HG02973 (cell line): ENCODE measurements around the gene CSGALNACT2.
A peak's percentile ranks its signal among the peaks of the same experiment; 100 is the strongest.
"Not testable (repeated sequence)": the region's sequence is repeated elsewhere in the genome, so short reads cannot be mapped to it uniquely, and the experiment has no call there.

Experiments
- ATAC-seq: cut with Tn5 transposase; IDR thresholded peaks from one replicate; pipeline ENCODE4 v1.9.1; 2021; ENCODE audit warnings: moderate library complexity; ENCODE audit not compliant: unreplicated experiment

The CSGALNACT2 gene

DNA sequence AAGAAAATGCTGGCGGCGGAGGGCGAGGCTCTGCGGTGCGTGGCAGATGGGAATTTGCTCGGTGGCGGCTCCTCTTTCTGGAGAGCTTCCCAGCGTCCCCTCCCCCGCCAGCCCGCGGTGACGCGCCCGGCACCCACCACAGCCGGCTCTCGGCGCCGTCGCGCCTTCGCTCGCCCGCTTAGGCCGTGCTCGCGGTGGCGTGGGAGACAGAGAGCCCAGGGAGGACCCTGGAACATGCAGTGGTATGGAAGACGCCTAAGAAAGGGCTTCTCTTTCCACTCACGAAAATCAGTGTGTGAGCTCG, 576 bp upstream of the CSGALNACT2 start:
- ATAC-seq = peak; percentile 6

DNA sequence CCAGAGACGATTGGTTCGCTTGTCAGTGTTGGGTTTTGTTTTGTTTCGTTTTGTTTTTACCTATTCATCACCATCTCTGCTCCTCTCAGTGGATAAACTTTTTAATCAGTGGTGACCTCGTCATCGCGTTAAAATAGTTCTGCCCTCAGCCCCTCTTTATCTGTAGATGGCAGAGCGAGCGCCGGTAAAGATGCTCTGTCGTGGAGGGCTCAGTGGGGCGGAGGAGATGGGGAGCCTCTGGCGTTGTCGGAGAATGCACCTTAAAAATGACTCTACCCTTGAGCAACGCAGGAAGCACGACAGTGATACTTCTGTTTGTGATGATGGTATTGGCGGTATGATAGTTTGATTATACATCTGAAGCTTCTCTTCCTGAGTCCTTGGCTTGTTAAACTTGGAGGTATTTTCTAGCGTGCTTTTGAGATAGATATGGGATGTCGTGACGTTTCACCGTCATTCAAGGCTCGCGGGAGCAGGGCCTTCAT, 554 bp downstream of the CSGALNACT2 start:
- ATAC-seq = peak; percentile 32

DNA sequence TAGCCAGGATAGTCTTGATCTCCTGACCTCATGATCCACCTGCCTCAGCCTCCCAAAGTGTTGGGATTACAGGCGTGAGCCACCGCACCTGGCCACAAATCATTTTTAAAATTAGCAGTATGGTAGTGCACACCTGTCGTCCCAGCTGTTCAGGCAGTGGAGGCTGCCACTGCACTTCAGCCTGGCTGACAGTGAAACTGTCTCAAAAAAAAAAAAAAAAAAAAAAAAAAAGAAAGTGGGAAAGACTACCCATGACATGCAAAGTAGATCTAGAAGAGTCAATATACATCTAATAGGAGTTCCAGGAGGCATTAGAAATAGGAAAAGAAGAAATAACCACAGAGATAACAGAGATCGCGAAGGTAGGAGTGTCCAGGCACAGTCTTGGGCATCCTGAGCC, 3.2 kb downstream of the CSGALNACT2 start:
- ATAC-seq = no peak

DNA sequence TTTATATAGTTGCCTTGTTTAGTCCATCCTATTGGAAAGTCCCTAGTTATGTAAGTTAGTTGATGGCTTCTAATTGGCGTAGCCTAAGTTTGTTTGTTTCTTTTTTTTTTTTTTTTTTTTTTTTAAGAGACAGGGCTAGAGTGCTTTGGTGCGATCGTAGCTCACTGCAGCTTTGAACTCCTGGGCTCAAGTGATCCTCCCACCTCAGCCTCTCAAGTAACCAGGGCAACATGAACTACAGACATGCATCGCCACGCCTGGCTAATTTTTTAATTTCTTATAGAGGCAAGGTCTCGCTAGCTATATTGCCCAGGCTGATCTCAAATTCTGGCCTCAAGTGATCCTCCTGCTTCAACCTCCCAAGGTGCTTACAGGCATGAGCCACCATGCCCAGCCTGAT, 7.1 kb downstream of the CSGALNACT2 start:
- no peak for ATAC-seq

DNA sequence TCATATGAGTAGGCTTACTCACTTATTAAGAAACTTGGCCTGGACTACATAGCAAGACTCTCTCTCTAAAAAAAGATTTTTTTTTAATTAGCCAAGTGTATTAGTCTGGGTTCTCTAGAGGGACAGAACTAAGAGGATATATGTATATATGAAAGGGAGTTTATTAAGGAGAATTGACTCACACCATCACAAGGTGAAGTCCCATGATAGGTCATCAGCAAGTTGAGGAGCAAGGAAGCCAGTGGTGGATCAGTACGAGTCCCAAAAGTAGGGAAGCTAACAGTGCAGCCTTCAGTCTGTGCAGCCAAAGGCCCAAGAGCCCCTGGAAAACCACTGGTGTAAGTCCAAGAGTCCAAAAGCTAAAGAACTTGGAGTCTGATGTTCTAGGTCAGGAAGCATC, 7.7 kb downstream of the CSGALNACT2 start:
- ATAC-seq = not testable (repeated sequence)

DNA sequence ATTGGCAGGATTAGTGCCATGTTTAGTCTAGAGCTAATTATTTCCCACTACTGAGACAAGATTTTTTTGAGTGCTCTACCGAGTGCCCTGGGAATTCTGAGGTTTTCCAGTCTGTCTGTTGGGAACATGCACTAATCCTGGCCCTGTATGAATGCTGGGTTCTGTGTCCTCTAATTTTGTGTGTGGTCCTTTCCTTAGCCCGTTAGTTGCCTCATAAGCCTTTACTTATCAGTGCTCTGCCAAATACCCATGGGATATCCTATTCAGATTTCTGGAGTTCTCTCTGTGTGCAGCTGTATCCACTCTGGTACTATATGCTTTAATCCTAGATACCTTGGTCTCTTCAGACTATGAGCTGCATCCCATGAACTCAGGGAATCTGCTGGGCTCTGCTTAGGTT, 13.1 kb downstream of the CSGALNACT2 start:
- no peak for ATAC-seq

DNA sequence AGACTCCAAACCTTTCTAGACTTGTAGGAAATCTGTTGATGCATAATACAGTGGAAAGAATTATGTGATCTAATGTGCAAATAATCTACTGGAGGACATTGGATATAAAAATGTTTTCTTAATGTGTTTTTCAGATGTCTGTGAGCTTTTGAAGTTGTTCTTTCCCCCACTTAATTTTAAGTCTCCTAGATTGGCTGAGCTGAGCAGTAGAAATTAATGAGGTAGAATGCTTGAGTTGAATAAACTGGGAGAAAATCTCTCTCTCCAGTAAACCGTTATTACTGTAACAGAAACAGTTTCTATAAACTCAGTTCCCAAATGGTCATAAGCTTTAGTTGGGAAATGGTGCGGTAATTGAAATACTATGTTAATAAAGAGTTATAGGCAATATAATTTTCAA, 15.7 kb downstream of the CSGALNACT2 start:
- ATAC-seq = no peak

DNA sequence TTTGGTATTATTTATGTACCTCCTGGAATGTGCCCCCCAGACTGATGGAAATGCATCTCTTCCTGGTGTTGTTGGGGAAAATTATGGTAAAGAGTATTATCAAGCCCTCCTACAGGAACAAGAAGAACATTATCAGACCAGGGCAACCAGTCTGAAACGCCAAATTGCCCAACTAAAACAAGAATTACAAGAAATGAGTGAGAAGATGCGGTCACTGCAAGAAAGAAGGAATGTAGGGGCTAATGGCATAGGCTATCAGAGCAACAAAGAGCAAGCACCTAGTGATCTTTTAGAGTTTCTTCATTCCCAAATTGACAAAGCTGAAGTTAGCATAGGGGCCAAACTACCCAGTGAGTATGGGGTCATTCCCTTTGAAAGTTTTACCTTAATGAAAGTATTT, 17.0 kb downstream of the CSGALNACT2 start:
- no peak for ATAC-seq

DNA sequence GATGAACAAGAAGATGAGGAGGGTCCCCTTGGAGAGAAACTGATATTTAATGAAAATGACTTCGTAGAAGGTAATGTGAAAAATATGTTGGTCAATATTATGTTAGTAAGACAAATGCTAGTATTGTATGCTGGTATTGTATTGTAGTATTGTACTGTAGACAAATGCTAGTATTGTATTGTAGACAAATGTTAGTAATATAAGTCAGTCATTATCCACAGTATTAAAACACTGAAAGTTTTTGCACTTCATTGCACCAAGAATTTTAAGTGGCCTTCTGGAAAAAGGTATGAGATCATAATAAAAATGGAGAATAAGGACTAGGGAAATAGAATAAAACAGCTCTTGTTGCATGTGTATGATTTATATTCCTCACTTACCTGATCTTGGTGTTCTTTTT, 17.5 kb downstream of the CSGALNACT2 start:
- no peak for ATAC-seq

DNA sequence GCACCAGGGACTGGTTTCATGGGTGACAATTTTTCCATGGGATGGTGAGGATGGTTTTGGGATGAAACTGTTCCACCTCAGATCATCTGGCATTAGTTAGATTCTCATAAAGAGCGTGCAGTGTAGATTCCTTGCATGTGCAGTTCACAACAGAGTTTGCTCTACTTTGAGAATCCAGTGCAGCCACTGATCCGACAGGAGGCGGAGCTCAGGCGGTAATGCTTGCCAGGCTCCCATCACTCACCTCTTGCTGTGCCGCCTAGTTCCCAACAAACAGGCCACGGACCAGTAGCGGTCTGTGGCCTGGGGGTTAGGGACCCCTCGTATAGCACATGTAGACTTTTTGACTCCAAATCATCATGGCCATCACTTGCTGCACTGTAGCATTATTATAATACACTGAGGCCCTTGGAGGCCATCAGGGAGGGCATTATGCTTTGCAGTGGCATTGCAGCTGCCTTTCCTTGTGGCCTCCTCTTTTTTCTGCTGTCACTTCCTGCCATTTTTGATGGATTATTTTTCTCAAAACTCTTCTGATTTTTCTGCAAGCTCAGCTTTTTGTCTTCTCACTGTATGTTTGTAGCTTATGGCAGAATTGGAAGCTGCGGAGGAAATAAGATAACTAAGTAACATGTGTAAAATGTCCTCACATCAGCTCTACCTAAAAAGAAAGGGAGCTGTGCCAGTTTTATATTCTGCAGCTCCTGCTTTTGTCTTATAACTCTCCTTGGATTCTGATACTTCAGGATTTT, 18.5 kb downstream of the CSGALNACT2 start:
- no peak for ATAC-seq

DNA sequence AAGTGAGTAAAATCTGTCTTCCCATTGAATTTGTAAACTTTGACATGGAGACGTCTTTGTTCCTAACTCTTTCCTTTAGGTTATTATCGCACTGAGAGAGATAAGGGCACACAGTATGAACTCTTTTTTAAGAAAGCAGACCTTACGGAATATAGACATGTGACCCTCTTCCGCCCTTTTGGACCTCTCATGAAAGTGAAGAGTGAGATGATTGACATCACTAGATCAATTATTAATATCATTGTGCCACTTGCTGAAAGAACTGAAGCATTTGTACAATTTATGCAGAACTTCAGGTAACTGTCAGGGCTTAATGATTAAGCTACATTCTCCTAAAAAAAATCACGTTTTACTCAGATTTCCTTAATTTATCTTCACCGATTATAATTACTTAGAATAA, 20.4 kb downstream of the CSGALNACT2 start:
- no peak for ATAC-seq

DNA sequence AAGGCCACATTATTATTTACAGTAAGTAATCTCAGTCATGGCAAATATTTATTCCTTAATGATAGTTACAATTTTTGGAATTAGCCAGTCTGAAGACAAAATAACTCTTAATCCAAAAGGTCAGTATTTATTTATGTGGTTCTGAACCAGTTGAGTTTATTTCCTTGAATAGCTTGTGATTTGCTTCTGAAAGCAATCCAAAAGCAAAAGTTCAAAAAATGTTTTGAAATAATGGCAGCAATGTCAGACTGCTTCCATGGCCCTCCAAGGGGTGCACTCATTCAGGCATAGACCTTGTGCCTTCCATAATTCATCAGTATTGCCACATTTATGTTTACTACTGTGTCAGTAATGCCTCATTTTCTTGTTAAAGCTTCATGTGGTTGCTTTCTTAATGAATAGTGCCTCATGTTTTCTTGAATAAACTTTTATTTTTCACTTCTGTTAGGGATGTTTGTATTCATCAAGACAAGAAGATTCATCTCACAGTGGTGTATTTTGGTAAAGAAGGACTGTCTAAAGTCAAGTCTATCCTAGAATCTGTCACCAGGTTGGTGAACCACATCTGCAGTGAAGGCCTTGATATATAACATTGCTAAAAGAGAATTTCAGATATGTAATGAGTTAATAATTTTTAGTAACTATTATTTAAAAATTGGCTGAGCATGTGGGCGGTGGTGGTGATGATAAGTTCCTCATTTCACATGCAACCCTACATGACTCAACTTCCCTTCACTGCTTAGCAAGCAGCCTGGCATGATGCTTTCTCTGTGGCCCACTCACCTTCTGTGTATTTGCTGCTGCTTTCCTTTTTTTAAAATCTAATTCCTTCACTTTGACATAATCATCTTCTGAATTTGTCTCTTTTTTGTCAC, 22.0 kb downstream of the CSGALNACT2 start:
- peak; percentile 52 for ATAC-seq

DNA sequence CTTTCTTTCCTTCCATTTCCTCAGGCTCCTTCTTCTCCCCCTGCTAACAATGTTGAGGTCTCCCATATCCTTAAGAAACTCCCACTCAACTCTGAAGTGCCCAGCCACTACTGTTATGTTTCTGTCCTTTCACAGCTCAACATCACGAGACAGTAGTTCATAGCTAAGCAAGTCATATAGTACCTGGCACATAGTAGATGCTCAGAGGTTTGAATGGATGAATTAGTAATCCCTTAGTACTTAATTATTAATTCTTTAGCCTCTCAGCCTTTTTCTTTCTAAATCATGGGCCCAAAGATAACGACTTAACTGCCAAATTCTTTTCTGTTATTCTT, 22.6 kb downstream of the CSGALNACT2 start:
- peak; percentile 88 for ATAC-seq

DNA sequence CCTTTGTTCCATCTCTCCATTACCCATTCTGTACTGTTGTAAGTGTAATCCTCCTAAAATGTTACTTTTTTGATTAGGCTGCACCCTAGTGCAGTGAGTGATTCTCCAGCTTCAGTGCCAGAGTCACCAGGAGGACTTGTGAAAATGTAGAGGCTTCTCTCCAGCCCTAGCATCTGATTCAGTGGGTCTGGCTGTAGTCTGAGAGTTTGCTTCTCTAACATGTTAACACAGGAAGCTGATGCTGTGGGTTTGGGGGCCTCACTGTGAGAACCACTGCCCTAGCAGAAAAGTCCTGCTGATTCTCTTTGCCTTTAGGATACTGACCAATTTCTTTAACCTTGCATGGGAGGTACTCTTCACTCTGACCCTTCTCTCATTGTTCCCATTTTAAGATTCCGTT, 24.4 kb downstream of the CSGALNACT2 start:
- ATAC-seq = no peak

DNA sequence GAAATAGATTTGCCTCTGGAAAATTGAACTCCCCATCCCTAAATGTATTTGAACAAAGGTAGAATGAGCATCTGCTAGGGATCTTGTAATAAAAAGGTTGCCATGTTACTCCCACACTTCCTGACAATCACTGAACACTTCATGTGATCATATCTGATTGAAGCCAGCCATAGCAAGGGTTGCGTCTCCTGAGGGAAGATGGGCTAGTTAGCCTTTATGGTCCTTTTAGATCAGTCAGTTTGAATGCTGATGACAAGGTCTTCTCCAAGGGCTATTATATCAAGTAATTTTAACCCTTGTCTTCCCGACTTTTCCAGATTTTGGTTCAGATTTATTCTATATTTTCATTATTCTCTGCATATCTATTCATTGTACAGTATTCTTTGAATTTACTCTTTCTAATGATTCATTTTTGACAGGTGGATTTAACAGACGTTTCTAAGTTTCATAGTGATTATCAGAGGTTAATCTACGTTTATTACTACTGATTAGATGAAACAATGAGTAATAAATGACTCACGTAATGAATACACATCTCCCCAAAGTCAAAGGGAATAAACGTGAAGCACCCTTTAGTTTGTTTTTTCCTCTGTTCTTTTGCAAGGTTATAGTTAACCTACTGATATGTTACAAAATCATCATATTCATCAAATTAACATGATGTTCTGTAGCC, 28.1 kb downstream of the CSGALNACT2 start:
- no peak for ATAC-seq

DNA sequence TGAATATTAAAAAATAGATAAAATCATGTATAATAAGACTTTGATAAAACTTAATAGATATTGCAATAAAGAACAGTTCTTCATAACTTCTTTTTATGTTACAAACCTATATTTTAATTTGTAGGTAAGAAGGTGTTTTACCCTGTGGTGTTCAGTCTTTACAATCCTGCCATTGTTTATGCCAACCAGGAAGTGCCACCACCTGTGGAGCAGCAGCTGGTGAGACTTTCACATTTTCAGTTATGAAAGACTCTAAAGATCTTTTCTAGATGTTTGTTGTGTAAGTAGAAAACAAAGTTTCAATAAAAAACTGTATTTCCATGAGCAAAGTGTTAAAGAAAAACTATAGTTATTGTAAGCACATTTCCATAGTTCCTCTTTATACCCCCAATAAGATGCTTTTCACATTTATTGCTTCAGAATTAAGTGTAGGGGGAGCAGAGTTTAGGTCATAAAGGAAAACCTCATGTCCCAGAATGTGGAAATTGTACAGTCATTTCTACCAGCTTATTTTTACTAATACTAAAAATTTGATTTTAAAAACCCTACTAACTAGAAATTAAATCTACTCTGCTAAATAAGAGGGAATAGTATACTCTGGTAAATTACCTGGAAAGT, 28.7 kb downstream of the CSGALNACT2 start:
- ATAC-seq = no peak

DNA sequence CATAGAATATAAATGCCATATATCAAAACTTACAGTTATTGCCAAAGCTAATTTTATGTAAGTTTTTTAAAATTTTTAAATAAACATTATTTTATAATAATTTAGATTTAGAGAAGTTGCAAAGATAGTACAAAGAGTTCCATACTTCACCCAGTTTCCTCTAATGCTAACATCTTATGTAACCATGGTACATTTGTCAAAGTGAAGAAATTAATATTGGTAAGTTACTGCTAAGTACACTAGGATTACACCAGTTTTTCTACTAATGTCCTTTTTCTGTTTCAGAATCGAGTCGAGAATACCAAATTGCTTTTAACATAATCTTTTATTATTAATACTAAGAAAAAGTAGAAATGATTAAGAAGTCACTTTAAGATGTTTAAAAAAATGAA, 29.2 kb downstream of the CSGALNACT2 start:
- no peak for ATAC-seq

DNA sequence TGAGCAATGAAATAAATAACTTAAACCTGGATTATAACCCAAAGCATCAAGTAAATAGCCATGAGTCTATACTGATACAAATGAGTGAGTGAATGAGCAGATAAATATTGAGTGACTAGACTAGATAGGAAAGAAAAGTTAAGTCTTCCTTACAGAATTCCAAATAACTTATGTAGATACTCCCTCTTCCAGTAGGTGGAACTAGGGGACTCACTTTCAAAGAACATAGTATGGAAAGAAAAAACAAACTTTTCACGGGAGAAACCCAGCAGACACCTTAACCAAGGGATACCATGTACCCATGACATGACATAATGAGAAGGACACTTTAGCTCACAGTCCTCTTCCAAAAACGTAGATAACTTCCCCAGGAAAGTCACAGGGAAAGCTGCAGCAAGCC, 32.2 kb downstream of the CSGALNACT2 start:
- ATAC-seq = no peak

DNA sequence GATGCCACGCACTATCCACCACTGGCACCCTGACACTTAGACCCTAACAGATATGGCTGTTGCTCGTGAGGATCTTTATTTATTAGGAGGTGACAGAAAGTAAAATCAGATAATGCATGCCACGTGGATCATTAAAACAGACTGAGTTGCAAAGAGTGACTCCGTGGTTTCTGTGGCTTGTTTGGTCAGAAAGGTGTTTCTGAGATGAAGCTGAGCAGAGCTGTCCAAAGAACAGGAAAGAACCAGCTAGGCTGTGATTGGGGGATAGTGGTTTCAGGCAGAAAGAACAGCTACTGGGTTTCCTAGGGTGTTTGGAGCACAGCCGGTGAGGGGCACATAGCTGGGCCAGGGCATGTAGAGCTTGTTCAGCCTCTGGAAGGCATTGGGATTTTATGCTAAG, 34.4 kb downstream of the CSGALNACT2 start:
- no peak for ATAC-seq

DNA sequence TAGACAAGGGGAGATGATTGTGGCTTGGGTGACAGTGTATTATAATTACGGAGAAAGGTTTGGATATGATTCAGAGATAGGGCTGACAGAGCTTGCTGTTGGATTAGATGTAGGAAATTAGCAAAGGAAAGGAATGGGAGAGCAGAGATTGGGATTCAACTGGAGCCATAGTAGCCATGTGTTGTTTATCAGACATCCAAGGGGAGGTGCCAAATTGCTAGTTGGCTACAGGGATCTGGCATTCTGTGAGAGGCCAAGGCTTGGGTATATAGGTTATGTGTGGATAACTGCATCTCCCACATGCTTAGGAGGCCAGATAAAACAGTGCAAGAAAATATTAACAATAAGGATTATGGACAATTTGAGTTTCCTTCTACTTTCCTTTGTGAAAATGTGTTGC, 34.9 kb downstream of the CSGALNACT2 start:
- no peak for ATAC-seq

DNA sequence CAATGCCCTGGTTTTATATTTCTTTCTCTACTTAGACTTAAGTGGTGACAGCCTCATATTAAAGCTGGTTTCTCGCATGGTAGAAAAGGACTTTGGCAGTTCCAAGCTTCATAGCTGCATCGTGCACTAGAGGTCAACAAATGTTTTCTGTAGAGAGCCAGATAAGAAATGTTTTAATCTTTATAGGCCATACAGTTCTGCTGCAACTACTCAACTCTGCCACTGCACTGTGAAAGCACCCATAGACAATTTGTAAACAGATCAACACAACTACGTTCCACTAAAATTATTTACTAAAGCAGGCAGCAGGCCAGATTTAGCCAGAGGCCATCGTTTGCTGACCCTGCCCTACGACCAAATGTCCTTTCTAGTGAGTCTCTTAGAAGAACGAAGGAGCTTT, 36.7 kb downstream of the CSGALNACT2 start:
- ATAC-seq = no peak

DNA sequence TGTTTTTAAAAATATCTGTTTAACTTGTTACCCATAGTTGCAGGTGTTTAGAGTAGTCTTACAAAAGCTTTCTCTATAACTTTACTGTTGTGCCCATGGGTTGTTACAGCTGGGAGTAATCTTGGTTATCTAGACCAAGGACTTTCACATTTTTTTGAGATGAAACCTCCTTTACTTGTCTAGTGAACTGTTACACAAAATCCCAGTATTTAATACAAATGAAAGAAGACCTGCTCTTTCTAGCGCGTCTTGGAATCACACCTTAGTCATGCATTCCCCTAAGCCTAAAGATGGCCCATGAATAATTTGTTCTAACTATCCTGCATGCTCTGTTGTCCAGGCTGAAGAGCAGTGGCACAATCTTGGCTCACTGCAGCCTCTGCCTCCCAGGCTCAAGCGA, 38.0 kb downstream of the CSGALNACT2 start:
- ATAC-seq = no peak
